A549 (cell line): ENCODE data around the gene PDIA6. TPM values are rescaled to one million over a fixed set of nuclear protein-coding genes. Genes with fewer than 3 reads are reported as not detected.

Experiments used
- ATAC-seq, 2 experiments: fragments of 200-7000 bp in 1 of 2; fragments of >200 bp in 1 of 2; cut with Nextera tagmentation in 1 of 2; cut with Tn5 transposase in 1 of 2; 3 replicates each; pipeline versions ENCODE4 v1.8.0 to v1.9.1; 2018 to 2020; ENCODE audit warnings: mild to moderate bottlenecking in 1 of 2, moderate library complexity in 1 of 2
- CTCF ChIA-PET: fragments of 300-600 bp; sonication (Branson Sonifier 250); formaldehyde crosslinking; extraction: SDS; loops from one replicate; lab custom pipeline; 2021; ENCODE audit warnings: antibody characterized with exemption, inconsistent platforms; lab: Yijun Ruan, JAX
- POLR2A ChIA-PET: fragments of 350-600 bp; formaldehyde crosslinking; extraction: SDS; loops from one replicate; lab custom pipeline; 2021; ENCODE audit warnings: antibody characterized with exemption, inconsistent platforms; lab: Yijun Ruan, JAX
- DNase-seq, 2 experiments: peaks; one replicate each; pipeline versions ENCODE4 v3.0.0 to v3.0.0-alpha.2; 2011 to 2016; ENCODE audit warnings: low read depth in 1 of 2, low spot score in 1 of 2
- FAIRE-seq: peaks from 2 replicates; lab custom pipeline; 2011; peaks lifted over from hg19 to GRCh38; lab: Jason Lieb, UNC
- H3K27ac ChIP-seq, 2 experiments: fragments of >200 bp; sonication (Bioruptor Twin); formaldehyde crosslinking; 3 replicates each; pipeline ENCODE4 v1.5.1; 2016 to 2017
- H3K4me1 ChIP-seq: fragments of >200 bp; sonication (Bioruptor Twin); formaldehyde crosslinking; 3 replicates; pipeline ENCODE4 v1.6.1; 2016
- H3K4me2 ChIP-seq: fragments of >200 bp; sonication (Bioruptor Twin); formaldehyde crosslinking; 3 replicates; pipeline ENCODE4 v1.6.1; 2016
- H3K4me3 ChIP-seq: fragments of >200 bp; sonication (Bioruptor Twin); formaldehyde crosslinking; 3 replicates; pipeline ENCODE4 v1.5.1; 2016
- H3K9me3 ChIP-seq: fragments of >200 bp; sonication (Bioruptor Twin); formaldehyde crosslinking; 3 replicates; pipeline ENCODE4 v1.6.1; 2016
- CEBPB ChIP-seq, 2 experiments: fragments of >200 bp in 1 of 2; sonication (Bioruptor Twin) in 1 of 2; formaldehyde crosslinking in 1 of 2; IDR thresholded peaks; 2 replicates each; pipeline ENCODE4 v1.6.1; 2012 to 2016
- CHD2 ChIP-seq: fragments of 150-350 bp; IDR thresholded peaks from 2 replicates; pipeline ENCODE4 v1.6.1; 2014; ENCODE audit warnings: low read length; ENCODE audit not compliant: partially characterized antibody
- CHD4 ChIP-seq: fragments of 200-600 bp; sonication (generic); IDR thresholded peaks from 2 replicates; pipeline ENCODE4 v1.6.1; 2016; ENCODE audit warnings: antibody characterized with exemption, mild to moderate bottlenecking, borderline replicate concordance
- EHMT2 ChIP-seq: fragments of 200-600 bp; sonication (generic); IDR thresholded peaks from 2 replicates; pipeline ENCODE4 v1.6.1; 2016; ENCODE audit warnings: antibody characterized with exemption, low read depth, mild to moderate bottlenecking, moderate library complexity
- EP300 ChIP-seq, 2 experiments: fragments of >200 bp; sonication (Bioruptor Twin); formaldehyde crosslinking; IDR thresholded peaks; 2 replicates in 1 of 2; 3 replicates in 1 of 2; pipeline ENCODE4 v1.6.1; 2016 to 2017
- FOXS1 ChIP-seq: fragments of 250-450 bp; sonication (Bioruptor Pico); IDR thresholded peaks from 2 replicates; pipeline ENCODE4 v1.5.0; 2020; ENCODE audit warnings: mild to moderate bottlenecking, moderate library complexity
- GATA3 ChIP-seq: IDR thresholded peaks from 2 replicates; pipeline ENCODE4 v1.6.1; 2012; ENCODE audit warnings: borderline replicate concordance
- HOXA7 ChIP-seq: fragments of 250-450 bp; sonication (Bioruptor Pico); IDR thresholded peaks from 2 replicates; pipeline ENCODE4 v1.5.0; 2020; ENCODE audit warnings: mild to moderate bottlenecking, moderate library complexity
- HOXB5 ChIP-seq: fragments of 250-450 bp; sonication (Bioruptor Pico); IDR thresholded peaks from 2 replicates; pipeline ENCODE4 v1.5.0; 2020; ENCODE audit warnings: mild to moderate bottlenecking, moderate library complexity
- JUN ChIP-seq, 2 experiments: fragments of >200 bp; sonication (Bioruptor Twin); formaldehyde crosslinking; IDR thresholded peaks; 2 replicates in 1 of 2; 3 replicates in 1 of 2; pipeline ENCODE4 v1.6.1; 2016 to 2017
- JUNB ChIP-seq: fragments of >200 bp; sonication (Bioruptor Twin); formaldehyde crosslinking; IDR thresholded peaks from 2 replicates; pipeline ENCODE4 v1.6.1; 2016
- KDM1A ChIP-seq: fragments of 200-600 bp; sonication (generic); IDR thresholded peaks from 2 replicates; pipeline ENCODE4 v1.6.1; 2016; ENCODE audit warnings: low read depth, mild to moderate bottlenecking
- KDM5A ChIP-seq: fragments of 200-600 bp; sonication (generic); IDR thresholded peaks from 2 replicates; pipeline ENCODE4 v1.6.1; 2016; ENCODE audit warnings: antibody characterized with exemption, mild to moderate bottlenecking
- MAZ ChIP-seq: fragments of 150-350 bp; IDR thresholded peaks from 2 replicates; pipeline ENCODE4 v1.6.1; 2014; ENCODE audit warnings: antibody characterized with exemption, low read depth, low read length, borderline replicate concordance
- NFE2L2 ChIP-seq: fragments of 150-350 bp; conservative IDR thresholded peaks from 2 replicates; pipeline ENCODE4 v1.6.1; 2014; ENCODE audit warnings: low read length
- PHF8 ChIP-seq: fragments of 200-600 bp; sonication (generic); IDR thresholded peaks from 2 replicates; pipeline ENCODE4 v1.6.1; 2016; ENCODE audit warnings: low read depth, mild to moderate bottlenecking, antibody characterized with exemption, moderate library complexity, borderline replicate concordance
- POLR2A ChIP-seq: IDR thresholded peaks from 2 replicates; pipeline ENCODE4 v1.6.1; 2012; ENCODE audit warnings: mild to moderate bottlenecking, low read length
- RAD21 ChIP-seq, 2 experiments: fragments of >200 bp in 1 of 2; sonication (Bioruptor Twin) in 1 of 2; formaldehyde crosslinking in 1 of 2; IDR thresholded peaks in 1 of 2; conservative IDR thresholded peaks in 1 of 2; 2 replicates in 1 of 2; 3 replicates in 1 of 2; pipeline ENCODE4 v1.6.1; 2012 to 2018; ENCODE audit warnings: inconsistent platforms in 1 of 2
- TFCP2L1 ChIP-seq: fragments of 250-450 bp; sonication (Bioruptor Pico); IDR thresholded peaks from 2 replicates; pipeline ENCODE4 v1.5.0; 2021; ENCODE audit warnings: mild to moderate bottlenecking
- WGBS: methylation state at CpG from one replicate; pipeline ENCODE4 v1.1.6; 2017; ENCODE audit errors: missing lambda C conversion rate; 5-methylcytosine and 5-hydroxymethylcytosine counted together
- polyA plus RNA-seq, 4 experiments: library from polyadenylated mRNA; depleted of rRNA in 3 of 4; stranded (reverse); fragments of >200 nt; fragmentation: RNase III in 1 of 4; extraction: RNeasy Plus Mini Kit Qiagen cat#74134 plus additional on column Dnase treatment in 1 of 4; gene quantifications; 2 replicates in 3 of 4; 3 replicates in 1 of 4; pipeline ENCODE4 v1.2.3, GENCODE V29; 2011 to 2017
- TF ChIP-seq, protein P1 (sequence below): fragments of >200 bp; sonication (Bioruptor Twin); formaldehyde crosslinking; IDR thresholded peaks from 2 replicates; pipeline ENCODE4 v1.6.1; 2016
- TF ChIP-seq, protein P2 (sequence below): fragments of 250-450 bp; sonication (Bioruptor Pico); IDR thresholded peaks from 2 replicates; pipeline ENCODE4 v1.5.0; 2020; ENCODE audit warnings: low read depth, mild to moderate bottlenecking, moderate library complexity
- TF ChIP-seq, protein P3 (sequence below): fragments of 250-450 bp; sonication (Bioruptor Pico); IDR thresholded peaks from 2 replicates; pipeline ENCODE4 v1.5.0; 2021; ENCODE audit warnings: mild to moderate bottlenecking, moderate library complexity, borderline replicate concordance
- TF ChIP-seq, protein P4 (sequence below): IDR thresholded peaks from 2 replicates; pipeline ENCODE4 v1.6.1; 2012; ENCODE audit warnings: low read depth, borderline replicate concordance
- TF ChIP-seq, protein P5 (sequence below): fragments of 150-350 bp; IDR thresholded peaks from 2 replicates; pipeline ENCODE4 v1.6.1; 2014; ENCODE audit warnings: low read depth, mild to moderate bottlenecking, low read length

PDIA6 gene
- polyA plus RNA-seq, 2 of the 4 experiments (the other 2 are of a cell fraction), result 322 to 442 TPM

DNA sequence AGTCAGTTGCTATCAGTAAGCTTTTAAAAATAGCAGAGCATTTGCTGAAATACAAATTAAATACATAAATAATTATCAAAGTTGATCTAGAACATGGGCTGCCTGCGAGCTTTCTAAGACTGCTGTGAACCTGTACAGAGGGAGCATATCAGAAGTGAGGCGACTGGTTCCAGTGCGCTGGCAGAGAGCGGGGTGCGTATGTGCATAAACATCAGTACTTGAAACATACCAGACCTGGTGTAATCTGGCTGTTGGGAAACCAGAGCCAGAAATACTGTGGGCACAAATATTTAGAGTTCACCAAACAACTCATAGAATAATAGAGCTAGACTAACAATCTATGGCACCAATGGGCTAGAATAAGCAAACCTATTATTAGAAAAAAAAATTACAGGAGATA lies 27.3 kb downstream of the PDIA6 start:
- no peak overlapping the region for H3K4me3 ChIP-seq
- WGBS, result 89% methylated on average over 5 of the region's 5 CpGs
- no peak overlapping the region for H3K4me2 ChIP-seq
- ChIA-PET CTCF (interaction anchor here (1.2 to 2.0 kb wide), 6 partner anchors 14 to 347 kb away, joined by 3 to 5 read pairs (median 4); a partner anchor contains a TSS), POLR2A (no interaction called here)
- no peaks in the 10 kb centered on the region for H3K9me3 ChIP-seq
- ATAC-seq, result no peak
- no peak for DNase-seq
- H3K27ac ChIP-seq, result no peak overlapping the region
- no peak for FAIRE-seq
- TF ChIP-seq HOXB5 (CRISPR knock-in tag) (no peak), EHMT2 (no peak), JUN (IDR thresholded peaks at IDR 0.05) (no peak), KDM1A (no peak), CHD2 (no peak), KDM5A (no peak), PHF8 (no peak), CEBPB (IDR thresholded peaks at IDR 0.05) (no peak), MAZ (no peak), JUNB (no peak), POLR2A (no peak), FOXS1 (CRISPR knock-in tag) (no peak), HOXA7 (no peak), RAD21 (conservative IDR thresholded peaks at IDR 0.05 in 1 of 2, IDR thresholded peaks at IDR 0.05 in 1 of 2) (no peak), TFCP2L1 (CRISPR knock-in tag) (no peak), NFE2L2 (no peak)
- TF ChIP-seq, protein P1, sequence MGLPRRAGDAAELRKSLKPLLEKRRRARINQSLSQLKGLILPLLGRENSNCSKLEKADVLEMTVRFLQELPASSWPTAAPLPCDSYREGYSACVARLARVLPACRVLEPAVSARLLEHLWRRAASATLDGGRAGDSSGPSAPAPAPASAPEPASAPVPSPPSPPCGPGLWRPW, result no peak
- TF ChIP-seq, protein P2, sequence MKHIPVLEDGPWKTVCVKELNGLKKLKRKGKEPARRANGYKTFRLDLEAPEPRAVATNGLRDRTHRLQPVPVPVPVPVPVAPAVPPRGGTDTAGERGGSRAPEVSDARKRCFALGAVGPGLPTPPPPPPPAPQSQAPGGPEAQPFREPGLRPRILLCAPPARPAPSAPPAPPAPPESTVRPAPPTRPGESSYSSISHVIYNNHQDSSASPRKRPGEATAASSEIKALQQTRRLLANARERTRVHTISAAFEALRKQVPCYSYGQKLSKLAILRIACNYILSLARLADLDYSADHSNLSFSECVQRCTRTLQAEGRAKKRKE, result no peak
- TF ChIP-seq, protein P3, sequence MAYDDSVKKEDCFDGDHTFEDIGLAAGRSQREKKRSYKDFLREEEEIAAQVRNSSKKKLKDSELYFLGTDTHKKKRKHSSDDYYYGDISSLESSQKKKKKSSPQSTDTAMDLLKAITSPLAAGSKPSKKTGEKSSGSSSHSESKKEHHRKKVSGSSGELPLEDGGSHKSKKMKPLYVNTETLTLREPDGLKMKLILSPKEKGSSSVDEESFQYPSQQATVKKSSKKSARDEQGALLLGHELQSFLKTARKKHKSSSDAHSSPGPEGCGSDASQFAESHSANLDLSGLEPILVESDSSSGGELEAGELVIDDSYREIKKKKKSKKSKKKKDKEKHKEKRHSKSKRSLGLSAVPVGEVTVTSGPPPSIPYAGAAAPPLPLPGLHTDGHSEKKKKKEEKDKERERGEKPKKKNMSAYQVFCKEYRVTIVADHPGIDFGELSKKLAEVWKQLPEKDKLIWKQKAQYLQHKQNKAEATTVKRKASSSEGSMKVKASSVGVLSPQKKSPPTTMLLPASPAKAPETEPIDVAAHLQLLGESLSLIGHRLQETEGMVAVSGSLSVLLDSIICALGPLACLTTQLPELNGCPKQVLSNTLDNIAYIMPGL (CRISPR knock-in tag), result no peak
- TF ChIP-seq, protein P4, sequence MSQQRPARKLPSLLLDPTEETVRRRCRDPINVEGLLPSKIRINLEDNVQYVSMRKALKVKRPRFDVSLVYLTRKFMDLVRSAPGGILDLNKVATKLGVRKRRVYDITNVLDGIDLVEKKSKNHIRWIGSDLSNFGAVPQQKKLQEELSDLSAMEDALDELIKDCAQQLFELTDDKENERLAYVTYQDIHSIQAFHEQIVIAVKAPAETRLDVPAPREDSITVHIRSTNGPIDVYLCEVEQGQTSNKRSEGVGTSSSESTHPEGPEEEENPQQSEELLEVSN, result no peak
- H3K4me1 ChIP-seq, result peaks cover 10% of the 10 kb centered on the region; the same call in 2 of the 3 replicates

DNA sequence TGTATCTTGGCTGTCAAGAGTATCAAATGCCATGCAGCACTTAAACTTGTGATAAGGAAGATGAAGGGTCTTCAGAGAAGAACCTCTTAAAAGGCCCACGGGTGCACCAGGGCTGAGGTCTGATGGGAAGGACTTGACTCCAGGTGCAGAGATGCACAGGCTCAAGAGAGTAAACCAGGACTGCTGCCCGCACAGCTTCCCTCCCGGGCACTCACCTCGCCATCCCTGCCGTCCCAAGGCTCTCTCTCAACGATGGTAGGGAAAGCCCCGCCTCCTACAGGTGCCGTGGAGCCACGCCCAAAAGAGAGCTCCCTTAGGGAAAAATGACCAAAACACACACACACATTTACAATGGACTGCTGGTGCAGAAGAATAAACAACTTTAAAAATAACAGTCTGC lies 27.9 kb downstream of the PDIA6 start:
- Histone ChIP-seq H3K4me2 (no peak overlapping the region), H3K27ac (no peak overlapping the region), H3K4me3 (no peak overlapping the region), H3K4me1 (peaks cover 10% of the 10 kb centered on the region; the same call in 2 of the 3 replicates)
- ATAC-seq (no peak), DNase-seq (no peak)
- POLR2A ChIA-PET, result no interaction called here
- WGBS, result 87% methylated on average over 9 of the region's 9 CpGs
- TF ChIP-seq, protein P5, sequence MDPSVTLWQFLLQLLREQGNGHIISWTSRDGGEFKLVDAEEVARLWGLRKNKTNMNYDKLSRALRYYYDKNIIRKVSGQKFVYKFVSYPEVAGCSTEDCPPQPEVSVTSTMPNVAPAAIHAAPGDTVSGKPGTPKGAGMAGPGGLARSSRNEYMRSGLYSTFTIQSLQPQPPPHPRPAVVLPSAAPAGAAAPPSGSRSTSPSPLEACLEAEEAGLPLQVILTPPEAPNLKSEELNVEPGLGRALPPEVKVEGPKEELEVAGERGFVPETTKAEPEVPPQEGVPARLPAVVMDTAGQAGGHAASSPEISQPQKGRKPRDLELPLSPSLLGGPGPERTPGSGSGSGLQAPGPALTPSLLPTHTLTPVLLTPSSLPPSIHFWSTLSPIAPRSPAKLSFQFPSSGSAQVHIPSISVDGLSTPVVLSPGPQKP, result no peak
- TF ChIP-seq CHD4 (no peak), EP300 (IDR thresholded peaks at IDR 0.05) (no peak), KDM5A (no peak), RAD21 (conservative IDR thresholded peaks at IDR 0.05 in 1 of 2, IDR thresholded peaks at IDR 0.05 in 1 of 2) (no peak), GATA3 (no peak), CEBPB (IDR thresholded peaks at IDR 0.05) (no peak)
- TF ChIP-seq, all 56 proteins: peak for 0
- H3K9me3 ChIP-seq, result no peaks in the 10 kb centered on the region
- FAIRE-seq, result no peak
- CTCF ChIA-PET, result interaction anchor here (1.2 to 2.0 kb wide), 5 partner anchors 13 to 348 kb away, joined by 3 to 5 read pairs (median 4); a partner anchor contains a TSS
